K562 (cell line): ENCODE data around the gene SDHC. TPM values are rescaled to one million over a fixed set of nuclear protein-coding genes. Genes with fewer than 3 reads are reported as not detected.

Source experiments
- ADNP ChIP-seq: fragments of 200-800 bp; sonication (Bioruptor generic); IDR thresholded peaks from 2 replicates; pipeline ENCODE4 v1.6.1; 2016; ENCODE audit warnings: missing genetic modification characterization, missing compliant biosample characterization
- ARID1B ChIP-seq: fragments of 450-650 bp; IDR thresholded peaks from 2 replicates; pipeline ENCODE4 v1.6.1; 2016; ENCODE audit warnings: antibody characterized with exemption, mild to moderate bottlenecking, inconsistent platforms
- BCOR ChIP-seq: fragments of 450-650 bp; IDR thresholded peaks from 2 replicates; pipeline ENCODE4 v1.6.1; 2016
- CBFA2T3 ChIP-seq: fragments of 450-650 bp; IDR thresholded peaks from 2 replicates; pipeline ENCODE4 v1.6.1; 2017
- CBX1 ChIP-seq: sonication (generic); IDR thresholded peaks from 2 replicates; pipeline ENCODE4 v1.6.1; 2016; ENCODE audit warnings: antibody characterized with exemption, low read depth, mild to moderate bottlenecking
- DEAF1 ChIP-seq: fragments of 450-650 bp; formaldehyde crosslinking; IDR thresholded peaks from 2 replicates; pipeline ENCODE4 v1.4.0; 2020; ENCODE audit warnings: mild to moderate bottlenecking, moderate library complexity
- E2F5 ChIP-seq: sonication (generic); formaldehyde crosslinking; IDR thresholded peaks from 2 replicates; pipeline ENCODE4 v1.8.0; 2022; ENCODE audit warnings: mild to moderate bottlenecking, missing genetic modification reagents
- ELK1 ChIP-seq: sonication (generic); formaldehyde crosslinking; IDR thresholded peaks from 2 replicates; pipeline ENCODE4 v1.8.1; 2022; ENCODE audit warnings: missing genetic modification reagents
- HNRNPL ChIP-seq: fragments of 200-400 bp; formaldehyde crosslinking; IDR thresholded peaks from 2 replicates; pipeline ENCODE4 v1.6.1; 2017; ENCODE audit warnings: low read depth, mild to moderate bottlenecking, low read length
- HNRNPUL1 ChIP-seq: fragments of 200-400 bp; formaldehyde crosslinking; IDR thresholded peaks from 2 replicates; pipeline ENCODE4 v1.6.1; 2017; ENCODE audit warnings: low read length
- JUN ChIP-seq, 2 experiments: sonication (generic) in 1 of 2; formaldehyde crosslinking in 1 of 2; IDR thresholded peaks; 2 replicates each; pipeline versions ENCODE4 v1.6.1 to v1.8.0; 2012 to 2022; ENCODE audit warnings: borderline replicate concordance in 2 of 2, mild to moderate bottlenecking in 2 of 2, improper control_type of control experiment in 1 of 2, low read depth in 1 of 2, low read length in 1 of 2, missing genetic modification reagents in 1 of 2
- MAZ ChIP-seq, 2 experiments: fragments of 450-650 bp in 1 of 2; sonication (generic) in 1 of 2; formaldehyde crosslinking; IDR thresholded peaks in 1 of 2; conservative IDR thresholded peaks in 1 of 2; 2 replicates each; pipeline versions ENCODE4 v1.4.0 to v1.5.0; 2020; ENCODE audit warnings: mild to moderate bottlenecking in 1 of 2, missing genetic modification reagents in 1 of 2
- MCM2 ChIP-seq: fragments of 450-650 bp; IDR thresholded peaks from 2 replicates; pipeline ENCODE4 v1.6.1; 2017; ENCODE audit warnings: low read depth, mild to moderate bottlenecking
- MXI1 ChIP-seq: IDR thresholded peaks from 2 replicates; pipeline ENCODE4 v1.6.1; 2011; ENCODE audit warnings: low read depth, mild to moderate bottlenecking, improper control_type of control experiment, low read length
- NR0B1 ChIP-seq: fragments of 450-650 bp; IDR thresholded peaks from one replicate; pipeline ENCODE4 v1.6.1; 2018; ENCODE audit warnings: mild to moderate bottlenecking, moderate library complexity; ENCODE audit not compliant: partially characterized antibody
- PCBP1 ChIP-seq: fragments of 200-400 bp; formaldehyde crosslinking; IDR thresholded peaks from 2 replicates; pipeline ENCODE4 v1.6.1; 2018; ENCODE audit warnings: mild to moderate bottlenecking, low read depth, low read length; ENCODE audit not compliant: poor library complexity, severe bottlenecking
- PYGO2 ChIP-seq: fragments of 450-650 bp; IDR thresholded peaks from 2 replicates; pipeline ENCODE4 v1.6.1; 2016; ENCODE audit warnings: mild to moderate bottlenecking, missing genetic modification characterization, moderate library complexity, missing compliant biosample characterization
- RBBP5 ChIP-seq: fragments of 200-600 bp; sonication (generic); IDR thresholded peaks from 2 replicates; pipeline ENCODE4 v1.6.1; 2012; ENCODE audit warnings: borderline replicate concordance, mild to moderate bottlenecking, low read length, control low read depth, inconsistent platforms; ENCODE audit not compliant: insufficient read depth, poor library complexity, severe bottlenecking
- SMAD4 ChIP-seq: fragments of 250-450 bp; sonication (Bioruptor Pico); conservative IDR thresholded peaks from 2 replicates; pipeline ENCODE4 v1.8.0; 2021; ENCODE audit warnings: inconsistent platforms, mild to moderate bottlenecking, moderate library complexity
- SNIP1 ChIP-seq: fragments of 450-650 bp; IDR thresholded peaks from 2 replicates; pipeline ENCODE4 v1.7.1; 2017; ENCODE audit warnings: low read depth, mild to moderate bottlenecking
- STAG1 ChIP-seq: sonication (generic); formaldehyde crosslinking; IDR thresholded peaks from 2 replicates; pipeline ENCODE4 v1.5.0; 2020; ENCODE audit warnings: missing genetic modification reagents, borderline replicate concordance
- TEAD2 ChIP-seq: fragments of 450-650 bp; IDR thresholded peaks from 2 replicates; pipeline ENCODE4 v1.6.1; 2016; ENCODE audit warnings: missing genetic modification characterization, control low read depth, missing compliant biosample characterization
- YY1 ChIP-seq, 3 experiments: IDR thresholded peaks; 2 replicates each; pipeline ENCODE4 v1.6.1; 2011; ENCODE audit warnings: low read length in 2 of 3, mild to moderate bottlenecking in 2 of 3, moderate library complexity in 2 of 3, borderline replicate concordance in 1 of 3, control low read depth in 1 of 3, low read depth in 1 of 3; ENCODE audit not compliant: insufficient read depth in 3 of 3, insufficient replicate concordance in 2 of 3, control insufficient read depth in 1 of 3, insufficient read length in 1 of 3; ENCODE audit errors: extremely low read depth in 1 of 3
- polyA plus RNA-seq, 8 experiments: library from polyadenylated mRNA; depleted of rRNA in 4 of 8; stranded (reverse) in 5 of 8; unstranded in 3 of 8; fragments of >200 nt; fragmentation: Nextera tagmentation in 2 of 8; fragmentation: Illumina TruSeq in 1 of 8; extraction: Ambion mirVana in 2 of 8; extraction: Trizol in 1 of 8; gene quantifications; 2 replicates each; pipeline versions ENCODE4 v1.2.1 to v1.2.3, GENCODE V29; 2011 to 2014; ENCODE audit warnings: inconsistent platforms in 1 of 8, missing spikeins in 1 of 8
- total RNA-seq, 7 experiments: library from RNA; depleted of rRNA in 6 of 7; stranded (reverse); fragments of >200 nt in 6 of 7; fragmentation: Illumina TruSeq in 2 of 7; extraction: Trizol in 2 of 7; gene quantifications; 2 replicates each; pipeline versions ENCODE4 v1.2.1 to v1.2.3, GENCODE V29; 2011 to 2021; ENCODE audit warnings: low replicate concordance in 1 of 7

Gene SDHC
- total and polyA plus RNA-seq, 9 of the 15 experiments (the other 6 are each of a cell fraction or from before 2014, with no cell fraction given) = 7.7 to 309 (median 174) TPM

GRCh38 chr1:161404051-161404597 is 89.9 kb downstream of the SDHC start (continued):
- TF ChIP-seq ELK1 (CRISPR knock-in tag) (no peak), E2F5 (CRISPR knock-in tag) (no peak), HNRNPL (no peak), ADNP (tag) (0 out of 2 replicates have a peak, but pooled peaks have one; percentile 46), JUN (IDR thresholded peaks at IDR 0.05; ENCODE audit: borderline replicate concordance, low read depth, low read length) (no peak), JUN (CRISPR knock-in tag; IDR thresholded peaks at IDR 0.05; ENCODE audit: borderline replicate concordance) (no peak), PYGO2 (tag) (no peak), PCBP1 (no peak), DEAF1 (CRISPR knock-in tag) (no peak), BCOR (0 out of 2 replicates have a peak, but pooled peaks have one; percentile 6), ARID1B (peak; percentile 40; the same call in 1 of the 2 replicates), HNRNPUL1 (no peak), MAZ (CRISPR knock-in tag; conservative IDR thresholded peaks at IDR 0.05 in 1 of 2, IDR thresholded peaks at IDR 0.05 in 1 of 2) (peak in 1 of 2 experiments; percentile 32; a peak in 1 of 4 replicates), STAG1 (CRISPR knock-in tag) (no peak), SMAD4 (CRISPR knock-in tag) (peak; percentile 80), MXI1 (no peak), CBFA2T3 (peak; percentile 5; the same call in 1 of the 2 replicates), YY1 (IDR thresholded peaks at IDR 0.05; ENCODE audit: borderline replicate concordance in 1 of 3, control insufficient read depth in 1 of 3, extremely low read depth in 1 of 3, insufficient read depth in 3 of 3, insufficient read length in 1 of 3, insufficient replicate concordance in 2 of 3, low read depth in 1 of 3, low read length in 2 of 3) (no peak), NR0B1 (no peak), MCM2 (no peak), CBX1 (no peak), TEAD2 (tag) (no peak), RBBP5 (no peak), SNIP1 (no peak)
